Measurements from ENCODE around the gene ICA1.
"Not testable (repeated sequence)": the region's sequence is repeated elsewhere in the genome, so short reads cannot be mapped to it uniquely, and the experiment has no call there.

ICA1 gene

GRCh38 chr7:8260871-8261694, 884 bp downstream of the ICA1 start:
- peak; percentile 46 for DNase-seq

GRCh38 chr7:8259586-8260222, 2.3 kb downstream of the ICA1 start:
- no peak for DNase-seq

GRCh38 chr7:8258734-8259133, 3.2 kb downstream of the ICA1 start:
- DNase-seq = no peak

- no peak for DNase-seq
These were observed 3.8 kb downstream of the ICA1 start for GRCh38 chr7:8258166-8258565.

- no peak for DNase-seq
These were observed 6.0 kb downstream of the ICA1 start for GRCh38 chr7:8255680-8256655.

- DNase-seq = peak; percentile 54
These were observed 7.3 kb downstream of the ICA1 start for GRCh38 chr7:8254667-8255066.

GRCh38 chr7:8254215-8254614, 7.8 kb downstream of the ICA1 start:
- no peak for DNase-seq

GRCh38 chr7:8251195-8251594, 10.8 kb downstream of the ICA1 start:
- DNase-seq = no peak

- no peak for DNase-seq
These were observed 11.4 kb downstream of the ICA1 start for GRCh38 chr7:8250547-8250946.

GRCh38 chr7:8249121-8249520, 12.8 kb downstream of the ICA1 start:
- DNase-seq = no peak

- no peak for DNase-seq
These were observed 15.9 kb downstream of the ICA1 start for GRCh38 chr7:8246020-8246419.

- DNase-seq = not testable (repeated sequence)
These were observed 16.9 kb downstream of the ICA1 start for GRCh38 chr7:8245032-8245431.

GRCh38 chr7:8243059-8243458, 18.9 kb downstream of the ICA1 start:
- not testable (repeated sequence) for DNase-seq

- not testable (repeated sequence) for DNase-seq
These were observed 22.1 kb downstream of the ICA1 start for GRCh38 chr7:8239702-8240362.

GRCh38 chr7:8236780-8237407, 25.1 kb downstream of the ICA1 start:
- no peak for DNase-seq

- no peak for DNase-seq
These were observed 28.7 kb downstream of the ICA1 start for GRCh38 chr7:8232999-8233847.

GRCh38 chr7:8229927-8230326, 32.0 kb downstream of the ICA1 start:
- no peak for DNase-seq

GRCh38 chr7:8228766-8229674, 32.9 kb downstream of the ICA1 start:
- no peak for DNase-seq

- no peak for DNase-seq
These were observed 33.9 kb downstream of the ICA1 start for GRCh38 chr7:8228068-8228467.

- DNase-seq = no peak
These were observed 34.7 kb downstream of the ICA1 start for GRCh38 chr7:8227261-8227660.

Measured in COR-L47 (cell line).